ENCODE data around the gene PNN.
"Not testable (repeated sequence)": the region's sequence is repeated elsewhere in the genome, so short reads cannot be mapped to it uniquely, and the experiment has no call there.

The PNN gene
- 148 to 351 (median 198) reads per million in 3 experiments for total RNA-seq

DNA sequence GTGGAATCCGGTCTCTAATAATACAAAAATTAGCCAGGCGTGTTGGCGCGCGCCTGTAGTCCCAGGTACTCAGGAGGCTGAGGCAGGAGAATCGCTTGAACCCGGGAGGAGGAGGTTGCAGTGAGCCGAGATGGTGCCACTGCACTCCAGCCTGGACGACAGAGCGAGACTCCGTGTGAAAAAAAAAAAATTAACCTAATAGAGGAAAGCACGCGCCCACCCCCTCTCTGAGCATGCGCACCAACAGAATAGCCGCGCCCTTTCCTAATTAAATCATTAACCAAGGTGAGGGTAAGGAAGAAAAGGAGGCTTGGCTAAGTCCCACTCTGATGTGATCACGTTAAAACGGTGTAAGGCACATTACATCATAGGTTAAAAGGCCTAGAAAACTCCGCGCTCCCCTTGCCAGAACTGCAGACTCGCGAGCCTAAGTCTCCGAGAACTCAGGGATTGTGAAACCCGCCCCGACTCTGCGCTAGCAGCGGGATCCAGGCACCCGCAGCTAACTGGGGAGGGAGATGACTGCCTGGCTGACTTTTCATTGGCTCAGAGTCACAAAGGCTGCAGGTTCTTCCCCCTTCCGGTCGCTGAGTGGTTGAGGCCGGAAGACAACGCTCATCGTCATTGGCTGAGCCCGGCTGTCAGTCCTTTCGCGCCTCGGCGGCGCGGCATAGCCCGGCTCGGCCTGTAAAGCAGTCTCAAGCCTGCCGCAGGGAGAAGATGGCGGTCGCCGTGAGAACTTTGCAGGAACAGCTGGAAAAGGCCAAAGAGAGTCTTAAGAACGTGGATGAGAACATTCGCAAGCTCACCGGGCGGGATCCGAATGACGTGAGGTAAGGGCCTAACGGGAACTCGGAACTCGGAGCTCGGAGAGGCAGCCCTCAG is at the start of gene PNN:
Gene PNN (plus strand): TSS at position 695 of the 885 bp plus-strand sequence. CDS start 26 bp downstream, at position 721.
- DNase-seq, result peak; percentile 99

DNA sequence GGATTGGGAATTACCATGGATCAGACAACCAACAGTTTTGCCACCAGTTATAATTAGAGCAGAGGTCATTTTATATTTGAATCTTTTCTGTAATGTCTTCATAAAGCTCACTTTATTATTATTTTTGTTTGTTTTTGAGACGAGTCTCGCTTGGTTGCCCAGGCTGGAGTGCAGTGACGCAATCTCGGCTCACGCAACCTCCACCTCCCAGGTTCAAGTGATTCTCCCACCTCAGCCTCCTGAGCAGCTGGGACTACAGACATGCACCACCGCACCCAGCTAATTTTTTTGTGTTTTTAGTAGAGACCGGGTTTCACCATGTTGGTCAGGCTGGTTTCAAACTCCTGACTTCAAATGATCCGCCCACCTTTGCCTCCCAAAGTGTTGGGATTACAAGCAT is 37.2 kb upstream of the PNN start:
- DNase-seq, result not testable (repeated sequence)

DNA sequence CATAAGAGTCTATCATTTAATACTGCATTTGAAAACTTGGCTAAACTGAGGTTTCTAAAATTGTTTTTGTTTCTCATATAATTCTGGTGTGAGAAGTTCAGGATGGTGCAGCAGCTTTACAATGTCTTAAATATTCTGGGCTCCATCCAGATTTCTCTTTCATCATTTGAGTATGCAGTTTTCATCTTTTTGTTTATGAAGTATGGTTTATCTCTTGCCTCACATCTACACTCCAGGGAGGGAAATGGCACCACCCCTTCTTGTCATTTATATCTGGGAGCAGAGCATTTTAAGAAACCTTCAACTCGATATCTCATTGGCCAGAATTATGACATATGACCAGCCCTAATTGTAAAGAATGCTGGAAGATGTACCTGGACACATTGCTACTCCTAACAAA is 36.6 kb upstream of the PNN start:
- no peak for DNase-seq

DNA sequence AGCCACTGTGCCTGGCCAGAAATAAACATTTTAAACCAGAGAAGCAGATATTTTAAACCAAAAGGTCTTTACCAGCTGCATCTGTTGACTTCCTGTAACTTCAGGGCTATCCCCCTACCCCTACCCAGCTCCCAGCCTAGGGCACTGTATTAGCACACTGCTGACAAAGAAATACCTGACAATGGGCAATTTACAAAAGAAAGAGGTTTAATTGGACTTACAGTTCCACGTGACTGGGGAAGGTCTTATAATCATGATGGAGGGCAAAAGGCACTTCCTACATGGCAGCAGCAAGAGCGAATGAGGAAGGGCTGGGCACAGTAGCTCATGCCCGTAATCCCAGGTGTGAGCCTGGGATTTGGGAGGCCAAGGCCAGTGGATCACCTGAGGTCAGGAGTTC is 34.9 kb upstream of the PNN start:
- no peak for DNase-seq

DNA sequence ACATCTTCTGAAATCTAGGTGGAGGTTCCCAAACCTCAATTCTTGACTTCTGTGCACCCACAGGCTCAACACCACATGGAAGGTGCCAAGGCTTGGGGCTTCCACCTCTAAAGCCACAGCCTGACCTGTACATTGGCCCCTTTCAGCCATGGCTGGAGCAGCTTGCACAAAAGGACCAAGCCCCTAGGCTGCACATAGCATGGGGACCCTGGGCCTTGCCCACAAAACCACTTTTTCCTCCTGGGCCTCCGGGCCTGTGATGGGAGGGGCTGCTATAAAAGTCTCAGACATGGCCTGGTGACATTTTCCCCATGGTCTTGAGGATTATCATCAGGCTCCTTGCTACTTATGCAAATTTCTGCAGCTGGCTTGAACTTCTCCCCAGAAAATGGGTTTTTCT is 33.4 kb upstream of the PNN start:
- not testable (repeated sequence) for DNase-seq

DNA sequence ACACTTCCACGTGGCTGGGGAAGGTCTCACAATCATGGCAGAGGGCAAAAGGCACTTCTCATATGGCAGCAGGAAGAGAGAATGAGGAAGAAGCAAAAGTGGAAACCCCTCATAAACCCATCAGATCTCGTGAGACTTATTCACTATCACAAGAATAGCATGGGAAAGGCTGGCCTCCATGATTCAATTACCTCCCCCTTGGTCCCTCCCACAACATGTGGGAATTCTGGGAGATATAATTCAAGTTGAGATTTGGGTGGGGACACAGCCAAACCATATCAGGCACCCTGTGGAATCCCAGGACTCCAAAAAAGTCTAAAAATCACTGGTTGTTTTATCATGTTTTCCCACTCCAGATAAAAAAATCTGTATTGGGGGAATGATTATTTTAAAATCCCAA is 31.8 kb upstream of the PNN start:
- DNase-seq, result not testable (repeated sequence)

DNA sequence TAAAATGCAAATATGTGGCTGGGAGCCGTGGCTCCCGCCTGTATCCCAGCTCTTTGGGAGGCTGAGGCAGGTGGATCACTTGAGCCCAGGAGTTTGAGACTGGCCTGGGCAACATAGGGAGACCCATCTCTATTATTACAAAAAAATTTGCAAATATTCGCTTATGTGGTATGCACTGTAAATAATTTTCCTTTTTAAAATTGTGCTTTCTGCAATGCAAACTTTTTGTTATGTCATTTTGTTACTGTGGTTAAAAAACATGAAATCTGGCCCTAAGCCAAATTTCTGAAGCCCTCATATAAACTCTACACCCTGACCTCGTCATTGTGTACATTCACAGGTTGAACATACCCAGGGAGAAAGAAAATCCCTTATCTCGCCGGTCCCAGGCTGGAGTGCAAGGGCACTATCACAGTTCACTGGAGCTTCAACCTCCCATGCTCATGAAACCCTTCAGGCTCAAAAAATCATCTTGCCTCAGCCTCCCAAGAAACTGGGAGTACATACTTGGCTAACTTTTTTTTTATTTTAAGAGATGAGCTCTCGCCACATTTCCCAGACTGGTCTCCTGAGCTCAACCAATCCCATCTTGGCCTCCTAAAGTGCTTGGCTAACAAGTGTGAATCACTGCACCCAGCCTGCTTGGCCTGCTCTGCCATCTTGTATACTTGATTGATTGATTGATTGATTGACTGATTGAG is 29.6 kb upstream of the PNN start:
- no peak for DNase-seq

DNA sequence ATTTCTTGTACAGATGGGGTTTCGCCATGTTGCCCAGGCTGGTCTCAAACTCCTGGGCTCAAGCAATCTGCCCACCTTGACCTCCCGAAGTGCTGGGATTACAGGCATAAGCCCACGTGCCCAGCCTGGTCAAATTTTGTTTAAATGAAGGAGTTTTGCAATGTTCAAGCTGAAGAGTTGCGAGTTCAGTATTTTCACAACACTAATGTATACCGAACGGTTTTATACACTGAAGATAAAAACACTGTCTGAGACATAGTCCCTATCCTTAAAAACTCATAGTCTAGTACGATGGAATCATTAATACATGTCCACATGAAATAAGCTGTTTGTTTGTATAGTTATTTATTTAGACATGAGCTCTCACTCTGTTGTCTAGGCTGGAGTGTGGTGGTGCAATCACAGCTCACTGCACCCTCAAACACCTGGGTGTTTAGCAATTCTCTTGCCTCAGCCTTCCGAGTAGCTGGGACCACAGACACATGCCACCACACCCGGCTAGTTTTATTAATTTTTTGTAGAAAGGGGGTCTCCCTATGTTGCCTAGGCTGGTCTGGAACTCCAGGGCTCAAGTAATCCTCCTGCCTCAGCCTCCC is 20.4 kb upstream of the PNN start:
- DNase-seq, result no peak

DNA sequence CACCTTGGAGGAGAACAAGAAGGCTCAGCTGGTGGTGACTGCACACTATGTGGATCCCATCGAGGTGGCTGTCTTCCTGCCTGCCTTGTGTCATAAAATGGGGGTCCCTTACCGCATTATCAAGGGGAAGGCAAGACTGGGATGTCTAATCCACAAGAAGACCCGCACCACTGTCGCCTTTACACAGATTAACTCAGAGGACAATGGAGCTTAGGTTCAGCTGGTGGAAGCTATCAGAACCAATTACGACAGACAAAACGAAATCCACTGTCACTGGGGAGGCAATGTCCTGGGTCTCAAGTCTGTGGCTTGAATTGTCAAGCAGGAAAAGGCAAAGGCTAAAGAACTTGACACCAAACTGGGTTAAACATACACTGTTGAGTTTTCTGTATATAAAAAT is 17.6 kb upstream of the PNN start:
- DNase-seq, result no peak

DNA sequence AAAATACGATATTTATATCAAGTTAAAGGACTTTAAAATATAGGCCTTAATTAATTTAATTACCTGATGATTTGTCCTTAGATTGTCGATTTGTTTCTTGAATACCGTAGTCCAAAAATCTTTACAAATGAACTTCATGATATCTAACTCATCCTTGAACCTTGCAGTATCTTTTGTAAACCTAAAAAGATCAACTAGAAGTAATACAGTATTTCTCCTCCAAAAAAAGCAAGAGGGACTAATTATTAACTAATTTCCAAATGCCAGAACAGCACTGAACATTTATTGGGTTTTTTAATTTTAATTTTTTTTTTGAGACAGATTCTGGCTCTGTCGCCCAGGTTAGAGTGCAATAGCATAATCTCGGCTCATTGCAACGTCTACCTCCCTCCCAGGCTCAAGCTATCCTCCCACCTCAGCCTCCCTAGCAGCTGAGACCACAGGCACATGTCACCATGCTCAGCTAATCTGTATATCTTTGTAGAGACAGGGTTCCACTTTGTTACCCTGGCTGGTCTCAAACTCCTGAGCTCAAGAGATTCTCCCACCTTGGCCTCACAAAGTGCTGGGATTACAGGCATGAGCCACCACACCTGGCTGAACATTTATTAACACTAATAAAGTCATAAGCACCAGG is 16.7 kb upstream of the PNN start:
- no peak for DNase-seq

DNA sequence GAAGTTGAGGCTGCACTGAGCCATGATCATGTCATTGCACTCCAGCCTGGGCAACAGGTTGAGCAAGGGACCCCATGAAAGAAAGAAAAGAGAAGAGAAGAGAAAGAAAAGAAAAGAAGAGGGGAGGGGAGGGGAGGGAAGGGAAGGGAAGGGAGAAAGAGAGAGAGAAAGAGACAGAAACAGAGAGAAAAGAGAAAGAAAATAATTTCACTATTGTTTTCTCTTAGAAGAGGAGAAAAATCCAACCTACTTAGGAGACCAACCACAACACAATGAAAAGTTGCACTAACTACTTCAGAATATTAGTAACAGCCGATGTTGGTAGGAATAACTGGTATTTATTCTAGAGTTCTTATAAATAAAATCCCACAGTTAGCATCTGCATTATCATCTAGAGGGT is 14.6 kb upstream of the PNN start:
- DNase-seq, result no peak

DNA sequence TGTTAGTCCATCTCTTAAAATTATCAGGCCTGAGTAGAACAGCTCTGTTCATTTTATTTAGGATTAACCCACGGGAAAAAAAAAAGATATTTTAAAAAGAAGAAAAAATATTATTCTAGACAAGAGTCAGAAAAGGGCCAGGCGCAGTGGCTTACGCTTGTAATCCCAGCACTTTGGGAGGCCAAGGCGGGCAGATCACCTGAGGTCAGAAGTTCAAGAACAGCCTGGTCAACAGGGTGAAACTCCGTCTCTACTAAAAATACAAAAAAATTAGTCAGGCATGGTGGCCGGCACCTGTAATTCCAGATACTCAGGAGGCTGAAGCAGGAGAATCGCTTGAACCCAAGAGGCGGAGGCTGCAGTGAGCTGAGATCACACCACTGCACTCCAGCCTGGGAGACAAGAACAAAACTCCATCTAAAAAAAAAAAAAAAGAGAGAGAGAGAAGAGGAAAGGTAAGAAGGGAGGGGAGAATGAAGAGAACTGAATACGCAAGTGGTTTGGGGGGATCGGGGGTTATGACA is 7.2 kb upstream of the PNN start:
- not testable (repeated sequence) for DNase-seq

DNA sequence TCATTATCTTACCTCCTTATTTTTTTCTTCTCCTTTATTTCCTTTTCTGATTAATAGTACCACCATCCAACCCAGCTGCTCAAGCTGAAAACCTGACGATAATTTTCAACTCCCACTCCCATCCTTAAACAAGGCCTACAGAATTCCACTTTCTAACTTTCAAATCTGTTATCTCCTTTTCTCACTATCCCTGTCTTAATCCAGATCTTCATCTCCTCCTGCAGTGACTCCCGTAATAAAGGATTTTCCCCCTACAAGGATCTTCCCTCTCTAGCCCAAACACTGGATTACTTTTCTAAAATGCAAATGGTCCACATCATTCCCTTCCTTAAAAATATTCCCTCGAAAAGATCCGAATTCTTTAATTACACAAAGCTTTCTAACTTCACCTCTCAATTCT is 6.5 kb upstream of the PNN start:
- DNase-seq, result no peak

DNA sequence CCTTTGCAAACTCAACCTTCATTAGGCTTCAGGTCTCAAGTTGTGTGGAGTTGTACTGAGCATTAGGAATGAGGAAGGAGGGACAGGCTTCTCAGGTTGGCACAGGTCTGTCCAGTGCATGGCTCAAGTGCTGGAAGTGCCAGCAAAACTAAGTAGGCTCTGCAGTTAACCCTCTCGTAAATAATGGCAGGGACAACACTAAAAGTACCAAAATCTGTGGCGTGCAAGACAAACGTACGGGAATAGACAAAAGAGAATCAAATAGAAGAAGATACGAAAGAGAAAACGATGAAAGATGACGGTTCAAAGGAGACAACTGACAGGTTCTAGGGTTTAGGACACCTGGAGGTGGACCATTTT is 5.5 kb upstream of the PNN start:
- no peak for DNase-seq

DNA sequence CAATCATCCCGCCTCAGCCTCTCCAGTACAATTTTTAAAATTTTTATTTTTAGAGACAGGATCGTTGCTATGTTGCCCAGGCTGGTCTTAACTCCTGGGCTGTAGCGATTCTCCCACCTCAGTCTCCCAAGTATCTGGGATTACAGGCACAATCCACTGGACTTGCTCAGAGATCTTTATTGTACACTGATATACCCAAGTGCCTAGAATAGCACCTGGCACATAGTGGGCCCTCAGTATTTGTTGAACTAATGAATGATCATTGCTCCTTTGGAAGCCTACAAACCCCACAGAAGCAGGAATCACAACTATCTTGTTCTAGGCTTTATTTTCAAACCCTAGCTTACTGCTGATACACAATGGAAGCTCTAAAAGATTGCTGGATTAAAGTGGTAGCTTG is 1.9 kb upstream of the PNN start:
- DNase-seq, result no peak

DNA sequence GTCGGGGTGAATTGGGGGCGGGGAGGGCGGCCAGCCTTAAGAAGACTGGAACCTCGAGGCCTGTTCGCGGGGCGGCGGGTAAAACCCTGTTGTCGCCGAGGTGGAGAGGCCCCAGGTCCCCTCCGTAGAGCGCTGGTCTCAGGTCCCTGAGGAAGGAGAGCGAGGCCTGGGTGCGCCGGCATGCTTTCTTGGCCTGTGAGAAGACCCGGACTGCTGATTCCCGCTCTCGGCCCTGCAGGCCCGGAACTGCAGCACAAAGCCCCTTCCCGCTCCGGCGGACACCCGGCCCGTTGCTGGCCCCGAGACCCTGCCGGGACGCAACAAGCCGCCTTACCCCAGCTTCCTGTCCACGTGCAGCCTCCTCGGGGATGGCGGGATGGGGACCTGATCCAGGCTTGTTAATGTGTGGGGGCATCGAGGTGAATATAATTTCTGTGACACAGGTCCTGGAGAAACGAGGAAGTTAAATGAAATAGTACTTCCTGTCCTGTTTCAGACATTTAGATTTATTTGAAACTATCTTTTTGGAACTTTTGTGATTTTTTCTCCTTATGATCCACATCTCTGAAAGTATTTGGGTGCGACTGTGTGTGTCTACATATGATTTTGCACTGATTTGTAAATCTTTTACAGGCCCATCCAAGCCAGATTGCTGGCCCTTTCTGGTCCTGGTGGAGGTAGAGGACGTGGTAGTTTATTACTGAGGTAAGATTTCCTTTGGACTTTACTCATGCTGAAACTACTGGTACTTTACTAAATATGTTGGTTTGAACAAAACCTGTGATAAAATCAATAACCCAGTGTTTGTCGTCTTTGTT is 600 bp downstream of the PNN start:
- no peak for DNase-seq

DNA sequence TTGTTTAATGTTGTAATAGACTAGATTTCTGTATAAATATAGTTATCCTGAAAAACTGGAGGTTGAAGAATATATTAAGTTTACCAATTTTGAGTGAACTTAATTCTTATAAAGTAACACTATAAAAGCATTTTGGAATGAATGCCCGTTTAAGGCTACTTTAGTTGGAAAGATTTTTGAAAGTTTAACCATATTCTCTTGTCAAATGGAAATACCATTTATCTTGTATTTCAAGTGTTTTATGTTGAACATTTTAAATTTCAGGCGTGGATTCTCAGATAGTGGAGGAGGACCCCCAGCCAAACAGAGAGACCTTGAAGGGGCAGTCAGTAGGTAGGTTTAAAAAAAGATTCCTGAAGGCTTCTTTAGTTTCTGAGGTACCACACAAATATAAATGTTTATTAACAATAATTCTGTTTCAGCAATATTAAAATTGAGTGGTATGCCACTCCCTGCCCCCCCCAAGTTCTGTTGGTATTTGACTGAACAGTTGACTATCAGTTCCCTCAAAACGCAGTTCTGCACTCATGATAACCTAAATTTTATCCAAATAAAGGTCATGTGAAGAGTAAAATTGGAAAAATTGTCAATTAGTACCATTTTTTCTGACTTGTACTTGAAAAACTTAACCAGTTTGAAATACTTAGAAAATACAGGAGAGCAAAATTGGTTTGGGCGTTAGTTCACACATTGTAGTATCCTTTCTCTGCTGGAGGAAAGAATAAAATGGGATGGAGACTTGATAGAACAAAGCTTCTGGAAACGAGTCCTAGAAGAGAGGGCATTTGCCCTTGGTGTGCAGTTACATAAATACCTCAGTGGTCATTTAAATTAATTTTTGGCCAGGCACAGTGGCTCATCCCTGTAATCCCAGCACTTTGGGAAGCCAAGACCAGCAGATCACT is 1.5 kb downstream of the PNN start:
- DNase-seq, result no peak

DNA sequence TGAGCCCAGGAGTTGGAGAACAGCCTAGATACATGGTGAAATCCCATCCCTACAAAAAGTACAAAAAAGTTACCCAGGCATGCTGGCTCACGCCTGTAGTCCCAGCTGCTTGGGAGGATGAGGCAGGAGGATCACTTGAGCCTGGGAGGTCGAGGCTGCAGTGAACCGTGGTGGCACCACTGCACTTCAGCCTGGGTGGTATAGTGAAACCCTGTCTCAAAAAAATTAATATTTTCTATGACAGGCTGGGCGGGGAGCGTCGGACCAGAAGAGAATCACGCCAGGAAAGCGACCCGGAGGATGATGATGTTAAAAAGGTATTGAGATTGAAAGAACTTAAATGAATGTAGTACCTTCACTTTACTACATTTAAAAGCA is 2.1 kb downstream of the PNN start:
- no peak for DNase-seq

DNA sequence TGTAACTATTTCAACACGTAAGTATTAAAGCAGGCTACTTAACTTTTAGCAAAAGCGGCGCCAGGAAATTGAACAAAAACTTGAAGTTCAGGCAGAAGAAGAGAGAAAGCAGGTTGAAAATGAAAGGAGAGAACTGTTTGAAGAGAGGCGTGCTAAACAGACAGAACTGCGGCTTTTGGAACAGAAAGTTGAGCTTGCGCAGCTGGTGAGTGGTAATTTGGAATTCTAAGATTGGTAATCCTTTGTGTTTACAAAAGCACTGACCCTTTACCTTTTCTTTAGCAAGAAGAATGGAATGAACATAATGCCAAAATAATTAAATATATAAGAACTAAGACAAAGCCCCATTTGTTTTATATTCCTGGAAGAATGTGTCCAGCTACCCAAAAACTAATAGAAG is 4.0 kb downstream of the PNN start:
- no peak for DNase-seq

DNA sequence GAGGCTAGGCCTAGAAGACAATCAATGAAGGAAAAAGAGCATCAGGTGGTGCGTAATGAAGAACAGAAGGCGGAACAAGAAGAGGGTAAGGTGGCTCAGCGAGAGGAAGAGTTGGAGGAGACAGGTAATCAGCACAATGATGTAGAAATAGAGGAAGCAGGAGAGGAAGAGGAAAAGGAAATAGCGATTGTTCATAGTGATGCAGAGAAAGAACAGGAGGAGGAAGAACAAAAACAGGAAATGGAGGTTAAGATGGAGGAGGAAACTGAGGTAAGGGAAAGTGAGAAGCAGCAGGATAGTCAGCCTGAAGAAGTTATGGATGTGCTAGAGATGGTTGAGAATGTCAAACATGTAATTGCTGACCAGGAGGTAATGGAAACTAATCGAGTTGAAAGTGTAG is 5.5 kb downstream of the PNN start:
- DNase-seq, result no peak

DNA sequence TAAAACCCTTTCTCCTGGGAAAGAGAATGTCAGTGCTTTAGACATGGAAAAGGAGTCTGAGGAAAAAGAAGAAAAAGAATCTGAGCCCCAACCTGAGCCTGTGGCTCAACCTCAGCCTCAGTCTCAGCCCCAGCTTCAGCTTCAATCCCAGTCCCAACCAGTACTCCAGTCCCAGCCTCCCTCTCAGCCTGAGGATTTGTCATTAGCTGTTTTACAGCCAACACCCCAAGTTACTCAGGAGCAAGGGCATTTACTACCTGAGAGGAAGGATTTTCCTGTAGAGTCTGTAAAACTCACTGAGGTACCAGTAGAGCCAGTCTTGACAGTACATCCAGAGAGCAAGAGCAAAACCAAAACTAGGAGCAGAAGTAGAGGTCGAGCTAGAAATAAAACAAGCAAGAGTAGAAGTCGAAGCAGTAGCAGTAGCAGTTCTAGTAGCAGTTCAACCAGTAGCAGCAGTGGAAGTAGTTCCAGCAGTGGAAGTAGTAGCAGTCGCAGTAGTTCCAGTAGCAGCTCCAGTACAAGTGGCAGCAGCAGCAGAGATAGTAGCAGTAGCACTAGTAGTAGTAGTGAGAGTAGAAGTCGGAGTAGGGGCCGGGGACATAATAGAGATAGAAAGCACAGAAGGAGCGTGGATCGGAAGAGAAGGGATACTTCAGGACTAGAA is 6.1 kb downstream of the PNN start:
- DNase-seq, result no peak

All from central memory CD4-positive, alpha-beta T cell (primary cell).